Measurements from ENCODE around the gene THOC2.

- TF ChIP-seq CTCF (conservative IDR thresholded peaks at IDR 0.05) (no peak; the same call in 1 of the 2 replicates), ZFX (IDR thresholded peaks at IDR 0.05) (no peak)
Observed at GRCh38 chrX:123740006-123740405, 7.2 kb upstream of the THOC2 start.
